ENCODE data around the gene XPO6. TPM values are rescaled to one million over a fixed set of nuclear protein-coding genes. Genes with fewer than 3 reads are reported as not detected.

XPO6 gene
- total RNA-seq, 1 experiment from 2014 or later = 162 TPM

GRCh38 chr16:28167730-28168129 is 44.0 kb downstream of the XPO6 start:
- TF ChIP-seq MAX (IDR thresholded peaks at IDR 0.05) = no peak
- no peak for TF ChIP-seq CBX3 (IDR thresholded peaks at IDR 0.05; ENCODE audit: low read depth)
- TF ChIP-seq JUND (IDR thresholded peaks at IDR 0.05) = no peak
- TF ChIP-seq POLR2AphosphoS5 (IDR thresholded peaks at IDR 0.05; ENCODE audit: low read depth, low read length) = no peak
- TF ChIP-seq FOSL1 (IDR thresholded peaks at IDR 0.05; ENCODE audit: low read depth) = no peak
- no peak for TF ChIP-seq ATF3 (IDR thresholded peaks at IDR 0.05)
- no peak for TF ChIP-seq SIN3A (IDR thresholded peaks at IDR 0.05; ENCODE audit: low read depth)
- TF ChIP-seq YY1 (IDR thresholded peaks at IDR 0.05; ENCODE audit: extremely low read depth, insufficient replicate concordance, low read depth, low read length) = no peak
- TF ChIP-seq SRF (IDR thresholded peaks at IDR 0.05; ENCODE audit: low read depth) = no peak
- no peak for TF ChIP-seq EZH2phosphoT487 (IDR thresholded peaks at IDR 0.05; ENCODE audit: borderline replicate concordance)
- no peak for TF ChIP-seq EGR1 (IDR thresholded peaks at IDR 0.05; ENCODE audit: low read depth)
- Histone ChIP-seq H3K27ac (ENCODE audit: low read depth, low read length) (no peak overlapping the region), H2AFZ (ENCODE audit: low read depth, low read length, poor library complexity, severe bottlenecking) (no peak overlapping the region), H4K20me1 (ENCODE audit: insufficient read depth) (peaks cover 11% of the 10 kb centered on the region; the same call in 1 of the 2 replicates), H3K79me2 (ENCODE audit: insufficient read depth, low read length) (peaks cover 95% of the 10 kb centered on the region), H3K4me1 (ENCODE audit: control insufficient read depth in 1 of 2, insufficient read depth in 2 of 2, low read length in 2 of 2) (peaks cover 0 to 13% of the 10 kb centered on the region in 2 experiments; a peak in 2 of 4 replicates), H3K27me3 (ENCODE audit: insufficient read depth, low read length) (no peaks in the 10 kb centered on the region), H3K9me2 (ENCODE audit: insufficient read depth) (no peaks in the 10 kb centered on the region), H3K4me3 (replicated peaks in 1 of 2; ENCODE audit: low read depth in 1 of 2, low read length in 2 of 2) (no peak overlapping the region), H3K36me3 (ENCODE audit: control insufficient read depth in 1 of 2, insufficient read depth in 2 of 2, low read length in 2 of 2) (peaks cover 19 to 67% of the 10 kb centered on the region in 2 experiments; a peak in 3 of 4 replicates), H3K9me3 (ENCODE audit: control insufficient read depth in 1 of 2, insufficient read depth in 1 of 2, low read depth in 1 of 2, low read length in 2 of 2) (no peaks in the 10 kb centered on the region), H3K9ac (ENCODE audit: low read length) (no peak overlapping the region), H3K4me2 (ENCODE audit: low read length) (0 out of 2 replicates have a peak overlapping the region, but pooled peaks have one; percentile 24)
- intact Hi-C loops (cut with micrococcal nuclease) = loop anchor here (5.0 kb wide), 2 partner anchors 35 to 50 kb away; no protein-coding TSS in a partner anchor
- ChIA-PET CTCF (no interaction called here), POLR2A (interaction anchor here (0.8 kb wide), 1 partner anchor 8 kb away, joined by 4 read pairs; no protein-coding TSS in a partner anchor), RAD21 (ENCODE audit: low non-redundant PET in 1 of 2, low total read pairs in 2 of 2, uncharacterized antibody in 2 of 2, unreplicated experiment in 2 of 2) (no interaction called here)
- ATAC-seq (no peak), DNase-seq (ENCODE audit: low read depth, low spot score) (no peak)
- no TSS peak for BruUV-seq (replicated peaks)

Measured in HCT116 (cell line).